ENCODE results near the gene CRYBG1.

CRYBG1 gene

GRCh38 chr6:106560996-106561685 lies 200.6 kb downstream of the CRYBG1 start:
- DNase-seq (ENCODE audit: low spot score) = no peak
- TF ChIP-seq CTCF (IDR thresholded peaks at IDR 0.05; ENCODE audit: extremely low read depth, missing control alignments) = no peak

- no peak for TF ChIP-seq CTCF (IDR thresholded peaks at IDR 0.05; ENCODE audit: extremely low read depth, missing control alignments)
- DNase-seq (ENCODE audit: low spot score) = no peak
Observed at GRCh38 chr6:106561686-106562405, 201.3 kb downstream of the CRYBG1 start.

- no peak for DNase-seq (ENCODE audit: low spot score)
- no peak for TF ChIP-seq CTCF (IDR thresholded peaks at IDR 0.05; ENCODE audit: extremely low read depth, missing control alignments)
Observed at GRCh38 chr6:106563614-106564013, 203.1 kb downstream of the CRYBG1 start.

- no peak for DNase-seq (ENCODE audit: low spot score)
Observed at GRCh38 chr6:106564476-106564875, 204.0 kb downstream of the CRYBG1 start.

GRCh38 chr6:106568530-106568929 lies 208.0 kb downstream of the CRYBG1 start:
- no peak for TF ChIP-seq CTCF (IDR thresholded peaks at IDR 0.05; ENCODE audit: extremely low read depth, missing control alignments)
- no peak for DNase-seq (ENCODE audit: low spot score)

More at GRCh38 chr6:106564476-106564875, 204.0 kb downstream of the CRYBG1 start:
- TF ChIP-seq CTCF (IDR thresholded peaks at IDR 0.05; ENCODE audit: extremely low read depth, missing control alignments) = no peak

GRCh38 chr6:106569428-106569827 lies 208.9 kb downstream of the CRYBG1 start:
- TF ChIP-seq CTCF (IDR thresholded peaks at IDR 0.05; ENCODE audit: extremely low read depth, missing control alignments) = no peak
- no peak for DNase-seq (ENCODE audit: low spot score)

GRCh38 chr6:106572436-106572835 lies 211.9 kb downstream of the CRYBG1 start:
- no peak for DNase-seq (ENCODE audit: low spot score)
- no peak for TF ChIP-seq CTCF (IDR thresholded peaks at IDR 0.05; ENCODE audit: extremely low read depth, missing control alignments)

Data from GM20000 (cell line).